Tibial artery (tissue), 4 donors: ENCODE measurements around the gene PFKFB4.
"Not testable (repeated sequence)": the region's sequence is repeated elsewhere in the genome, so short reads cannot be mapped to it uniquely, and the experiment has no call there.

Experiments used
- DNase-seq, 2 donors: peaks; one replicate each; pipeline ENCODE4 v3.0.0-alpha.2; 2019
- H3K27ac ChIP-seq, 2 donors: fragments of 200-600 bp; sonication (generic) in 1 of 2; 1 replicate in 1 of 2; 2 replicates in 1 of 2; pipeline ENCODE4 v1.5.1; 2018 to 2019; ENCODE audit warnings: mild to moderate bottlenecking in 1 of 2
- H3K27me3 ChIP-seq, 2 donors: fragments of 200-600 bp; sonication (generic) in 1 of 2; one replicate each; pipeline versions ENCODE4 v1.5.1 to v1.6.0; 2016 to 2019
- H3K36me3 ChIP-seq, 3 donors: fragments of 200-600 bp; sonication (generic) in 2 of 3; one replicate each; pipeline ENCODE4 v1.5.1; 2016 to 2019; ENCODE audit warnings: mild to moderate bottlenecking in 2 of 3
- H3K4me1 ChIP-seq, 4 donors: fragments of 200-600 bp; sonication (generic) in 2 of 4; 1 replicate in 3 of 4; 2 replicates in 1 of 4; pipeline ENCODE4 v1.5.1; 2016 to 2019
- H3K4me3 ChIP-seq, 2 donors: fragments of 200-600 bp; sonication (generic) in 1 of 2; 1 replicate in 1 of 2; 2 replicates in 1 of 2; pipeline ENCODE4 v1.5.1; 2018 to 2019; ENCODE audit warnings: mild to moderate bottlenecking in 2 of 2
- H3K9me3 ChIP-seq, 3 donors: fragments of 200-600 bp; sonication (generic) in 1 of 3; one replicate each; pipeline ENCODE4 v1.5.1; 2016 to 2019
- CTCF ChIP-seq, 2 experiments: fragments of 200-600 bp in 1 of 2; fragments of 450-650 bp in 1 of 2; IDR thresholded peaks; one replicate each; pipeline ENCODE4 v1.5.1; 2017 to 2019; ENCODE audit warnings: antibody characterized with exemption in 2 of 2, mild to moderate bottlenecking in 1 of 2, moderate library complexity in 1 of 2
- intact Hi-C: fragments of 100-400 bp; cut with DNase I; formaldehyde crosslinking; loops from one replicate; pipeline ENCODE4 v1.15.0; 2023; ENCODE audit warnings: low total_unique reads

Gene PFKFB4

GRCh38 chr3:48501196-48501595, 55.4 kb downstream of the PFKFB4 start:
- no peak for TF ChIP-seq CTCF (IDR thresholded peaks at IDR 0.05)
- Histone ChIP-seq H3K4me1 (peaks cover 0 to 28% (median 22%) of the 10 kb centered on the region in 4 donors), H3K36me3 (peaks cover 6 to 38% (median 31%) of the 10 kb centered on the region in 3 donors), H3K9me3 (no peaks in the 10 kb centered on the region), H3K4me3 (no peak overlapping the region), H3K27me3 (no peaks in the 10 kb centered on the region), H3K27ac (no peak overlapping the region)
- intact Hi-C loops: no loop called here
- DNase-seq: no peak

GRCh38 chr3:48500656-48501055, 55.9 kb downstream of the PFKFB4 start:
- intact Hi-C loops: no loop called here
- no peak for TF ChIP-seq CTCF (IDR thresholded peaks at IDR 0.05)
- no peak overlapping the region for H3K27ac ChIP-seq

GRCh38 chr3:48493203-48493501, 63.5 kb downstream of the PFKFB4 start:
- no peak overlapping the region for H3K27ac ChIP-seq
- no peaks in the 10 kb centered on the region for H3K4me1 ChIP-seq
- no peaks in the 10 kb centered on the region for H3K27me3 ChIP-seq
- no peak overlapping the region for H3K4me3 ChIP-seq
- peaks cover 11 to 34% (median 25%) of the 10 kb centered on the region in 3 donors for H3K36me3 ChIP-seq
- peak in 1 of 2 donors; percentile 39 for DNase-seq
- H3K9me3 ChIP-seq: no peaks in the 10 kb centered on the region
- TF ChIP-seq CTCF (IDR thresholded peaks at IDR 0.05): no peak
- intact Hi-C loops: no loop called here

More at GRCh38 chr3:48500656-48501055, 55.9 kb downstream of the PFKFB4 start:
- H3K9me3 ChIP-seq: no peaks in the 10 kb centered on the region
- DNase-seq: no peak
- H3K27me3 ChIP-seq: no peaks in the 10 kb centered on the region
- H3K36me3 ChIP-seq: peaks cover 10 to 43% (median 36%) of the 10 kb centered on the region in 3 donors
- no peak overlapping the region for H3K4me3 ChIP-seq
- peaks cover 0 to 28% (median 22%) of the 10 kb centered on the region in 4 donors for H3K4me1 ChIP-seq

GRCh38 chr3:48492461-48493202, 64.0 kb downstream of the PFKFB4 start:
- no peaks in the 10 kb centered on the region for H3K9me3 ChIP-seq
- peaks cover 11 to 32% (median 20%) of the 10 kb centered on the region in 3 donors for H3K36me3 ChIP-seq
- no peaks in the 10 kb centered on the region for H3K27me3 ChIP-seq
- H3K4me1 ChIP-seq: no peaks in the 10 kb centered on the region
- intact Hi-C loops: no loop called here
- DNase-seq: peak in 1 of 2 donors; percentile 15
- TF ChIP-seq CTCF (IDR thresholded peaks at IDR 0.05): no peak
- no peak overlapping the region for H3K27ac ChIP-seq
- no peak overlapping the region for H3K4me3 ChIP-seq

GRCh38 chr3:48486952-48487351, 69.7 kb downstream of the PFKFB4 start:
- no peak overlapping the region for H3K4me3 ChIP-seq
- intact Hi-C loops: no loop called here
- no peaks in the 10 kb centered on the region for H3K4me1 ChIP-seq
- H3K27ac ChIP-seq: no peak overlapping the region
- no peak for DNase-seq
- no peak for TF ChIP-seq CTCF (IDR thresholded peaks at IDR 0.05)
- H3K27me3 ChIP-seq: no peaks in the 10 kb centered on the region
- H3K9me3 ChIP-seq: no peaks in the 10 kb centered on the region
- H3K36me3 ChIP-seq: no peaks in the 10 kb centered on the region

GRCh38 chr3:48482822-48483221, 73.8 kb downstream of the PFKFB4 start:
- H3K4me1 ChIP-seq, H3K27ac ChIP-seq, H3K9me3 ChIP-seq, H3K27me3 ChIP-seq, intact Hi-C loops, H3K4me3 ChIP-seq: not testable (repeated sequence)
- peaks cover 0 to 20% (median 6%) of the 10 kb centered on the region in 3 donors for H3K36me3 ChIP-seq
- DNase-seq: peak in 1 of 2 donors; percentile 24

GRCh38 chr3:48480891-48481290, 75.7 kb downstream of the PFKFB4 start:
- peaks cover 0 to 23% (median 6%) of the 10 kb centered on the region in 3 donors for H3K36me3 ChIP-seq
- H3K27ac ChIP-seq, H3K4me1 ChIP-seq, H3K9me3 ChIP-seq, intact Hi-C loops, H3K4me3 ChIP-seq, H3K27me3 ChIP-seq, DNase-seq: not testable (repeated sequence)
